ENCODE results near the gene OSM.

The OSM gene

DNA sequence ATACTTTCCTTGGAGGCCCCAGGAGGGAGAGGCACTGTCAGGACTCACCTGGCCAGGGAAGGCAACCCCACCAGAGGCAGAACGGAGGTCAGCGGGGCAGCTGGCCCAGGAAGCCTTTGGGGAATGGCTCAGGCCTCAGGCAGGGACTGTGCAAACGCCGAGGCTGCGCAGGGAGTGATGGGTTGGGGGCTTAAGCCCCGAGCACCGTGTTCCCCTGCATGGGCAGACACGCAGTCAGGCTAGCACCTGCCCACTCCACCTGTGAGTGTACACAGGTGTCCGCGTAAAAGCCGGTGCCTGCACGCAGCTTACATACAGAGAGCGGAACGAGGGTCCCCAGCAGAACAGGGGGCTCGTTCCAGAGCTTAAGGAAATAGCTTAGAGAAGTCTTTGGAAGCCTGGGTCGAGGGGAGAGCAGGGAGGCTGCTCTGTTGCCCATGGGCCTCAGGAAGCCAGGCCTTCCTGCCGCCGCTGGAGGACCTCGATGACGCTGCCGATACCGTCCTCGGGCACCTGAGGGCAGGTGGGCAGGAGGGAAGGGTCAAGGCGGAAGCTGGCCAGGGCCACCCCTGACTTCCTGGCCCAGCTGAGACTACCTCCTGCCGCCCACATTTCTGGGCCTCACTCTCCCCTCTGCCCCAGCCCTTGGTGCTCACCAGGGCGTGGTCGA is 18.7 kb upstream of the OSM start:
- DNase-seq (ENCODE audit: low spot score), result no peak

DNA sequence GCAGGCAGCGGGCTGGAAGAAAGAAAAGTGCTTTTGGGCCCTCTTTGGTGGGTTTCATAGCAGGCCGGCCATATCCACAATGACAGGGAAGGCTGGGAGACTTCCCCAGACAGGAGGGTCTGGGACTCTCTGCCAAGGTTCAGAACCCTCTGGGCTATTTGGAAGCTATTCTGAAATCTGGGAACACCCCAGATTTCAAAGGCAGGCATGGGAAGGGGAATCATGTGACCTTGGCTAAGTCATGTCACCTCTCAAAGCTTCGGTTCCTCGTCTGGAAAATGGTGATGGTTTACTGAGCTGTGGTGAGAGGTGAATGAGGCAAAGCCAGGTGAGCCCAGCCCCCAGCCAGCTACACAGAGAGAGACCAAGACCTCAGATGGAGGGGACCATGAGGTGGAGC is 18.0 kb upstream of the OSM start:
- DNase-seq (ENCODE audit: low spot score), result no peak

DNA sequence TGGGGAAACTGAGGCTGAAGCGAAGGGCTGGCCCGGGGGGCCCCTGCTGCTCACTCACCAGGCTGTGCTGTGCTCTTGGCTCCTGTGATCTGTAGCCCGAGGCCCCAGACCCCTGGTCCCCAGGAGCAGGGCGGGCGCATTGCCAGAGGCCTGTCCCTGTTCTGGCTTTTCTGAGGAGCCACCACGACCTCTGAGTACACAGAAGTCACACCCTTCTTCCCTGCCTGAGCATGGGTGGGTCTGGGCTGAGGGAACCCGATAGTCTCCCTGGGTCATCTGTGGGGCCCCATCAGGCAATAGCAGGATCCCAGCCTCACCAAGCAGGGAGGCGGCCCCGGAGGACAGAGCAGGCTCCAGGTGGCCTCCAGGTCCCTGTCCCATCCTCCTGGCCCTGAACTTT is 17.5 kb upstream of the OSM start:
- DNase-seq (ENCODE audit: low spot score), result no peak

DNA sequence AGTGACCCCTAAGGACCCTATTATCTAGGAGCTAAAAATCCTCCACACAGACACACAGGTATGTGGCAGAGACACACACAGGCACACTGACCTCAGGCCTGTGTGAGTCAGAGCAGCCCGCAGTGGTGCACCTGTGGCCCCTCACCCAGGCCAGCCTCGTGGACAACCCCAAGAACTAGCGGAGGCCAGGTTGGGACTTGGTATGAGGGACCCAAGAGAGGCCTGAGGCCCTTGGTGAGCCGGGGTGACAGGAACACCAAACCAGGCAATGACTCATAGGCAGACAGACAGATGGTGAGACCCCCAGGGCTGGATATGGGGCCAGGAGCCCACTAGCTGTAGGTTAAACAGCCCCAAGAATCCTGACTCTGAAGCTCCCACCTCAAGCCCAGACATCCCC is 16.7 kb upstream of the OSM start:
- no peak for DNase-seq (ENCODE audit: low spot score)

DNA sequence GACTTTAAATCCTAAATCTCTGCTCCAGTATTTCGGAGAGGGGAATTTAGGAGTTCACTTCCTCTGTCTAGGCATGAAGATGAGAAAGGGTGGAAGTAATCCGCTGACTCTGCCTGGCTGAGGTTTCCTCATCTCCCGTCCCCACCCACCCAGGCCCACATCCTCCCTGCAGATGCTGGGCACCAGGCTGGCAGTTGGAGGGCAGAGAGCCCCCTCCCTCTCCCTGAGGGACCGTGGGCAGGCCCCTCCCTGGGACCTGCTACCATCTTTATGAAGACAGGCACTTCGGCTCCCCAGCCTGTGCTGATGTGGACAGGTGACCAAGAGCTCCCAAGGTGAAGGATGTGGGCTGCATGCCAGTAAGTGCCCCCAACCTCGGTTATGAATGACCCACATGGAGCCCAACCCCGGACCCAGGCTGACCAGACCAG is 16.0 kb upstream of the OSM start:
- DNase-seq (ENCODE audit: low spot score), result no peak

DNA sequence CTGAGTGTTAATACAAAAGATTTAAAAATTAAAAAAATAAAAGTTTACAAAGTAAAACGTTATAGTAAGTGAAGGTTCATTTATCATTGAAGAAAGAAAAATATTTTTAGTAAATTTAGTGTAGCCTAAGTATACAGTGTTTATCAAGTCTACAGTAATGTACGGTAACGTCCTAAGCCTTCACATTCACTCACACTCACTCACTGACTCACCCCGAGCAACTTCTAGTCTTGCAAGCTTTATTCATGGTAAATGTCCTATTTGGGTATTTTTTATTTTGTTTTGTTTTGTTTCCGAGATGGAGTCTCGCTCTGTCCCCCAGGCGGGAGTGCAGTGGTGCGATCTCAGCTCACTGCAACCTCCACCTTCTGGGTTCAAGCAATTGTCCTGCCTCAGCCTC is 13.9 kb upstream of the OSM start:
- DNase-seq (ENCODE audit: low spot score), result no peak

DNA sequence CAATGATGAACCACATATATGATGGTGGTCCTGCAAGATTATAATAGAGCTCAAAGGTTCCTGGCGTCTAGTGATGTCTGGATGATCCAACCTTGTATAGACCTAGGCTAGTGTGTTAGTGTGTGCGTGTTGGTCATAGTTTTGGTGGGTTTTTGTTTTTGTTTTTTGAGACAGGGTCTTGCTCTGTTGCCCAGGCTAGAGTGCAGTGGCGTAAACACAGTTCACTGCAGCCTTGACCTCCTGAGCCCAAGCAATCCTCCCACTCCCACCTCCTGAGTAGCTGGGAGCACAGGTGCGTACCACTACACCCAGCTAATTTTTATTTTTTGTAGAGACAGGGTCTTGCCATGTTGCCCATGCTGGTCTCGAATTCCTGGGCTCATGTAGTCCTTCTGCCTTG is 13.3 kb upstream of the OSM start:
- DNase-seq (ENCODE audit: low spot score), result no peak

DNA sequence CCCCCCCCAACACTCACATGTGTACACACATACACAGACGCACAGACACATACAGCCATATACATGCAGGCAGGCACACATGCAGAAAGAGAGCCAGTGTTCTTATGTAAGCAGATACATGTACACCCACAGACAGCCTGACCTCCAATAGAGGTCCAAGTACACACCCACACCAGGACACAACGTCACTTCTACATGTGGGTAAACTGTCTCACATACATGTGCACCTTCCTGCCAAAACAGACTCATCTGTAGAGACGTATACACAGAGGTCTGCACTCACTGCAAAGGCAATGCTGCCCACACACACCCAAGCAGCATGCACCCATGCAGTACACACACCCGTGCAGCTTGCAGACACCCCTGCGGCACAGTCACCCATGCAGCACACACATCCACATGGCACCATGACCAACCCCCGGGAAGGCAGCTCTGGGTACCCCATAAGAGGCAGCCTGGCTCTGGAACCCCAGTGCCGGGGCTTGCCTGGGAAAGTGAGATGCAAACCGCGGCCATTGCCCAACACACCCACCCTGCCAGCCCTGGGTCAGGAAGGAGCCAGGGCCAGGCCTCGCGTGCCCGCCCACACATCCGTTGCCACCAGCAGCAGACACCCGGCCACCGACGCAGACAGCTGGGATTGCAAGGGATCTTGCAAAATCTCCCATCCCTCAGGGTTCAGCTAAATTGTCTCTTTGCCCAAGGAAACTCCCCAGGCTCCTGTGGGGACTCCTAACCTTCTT is 12.6 kb upstream of the OSM start:
- DNase-seq (ENCODE audit: low spot score), result peak; percentile 71

DNA sequence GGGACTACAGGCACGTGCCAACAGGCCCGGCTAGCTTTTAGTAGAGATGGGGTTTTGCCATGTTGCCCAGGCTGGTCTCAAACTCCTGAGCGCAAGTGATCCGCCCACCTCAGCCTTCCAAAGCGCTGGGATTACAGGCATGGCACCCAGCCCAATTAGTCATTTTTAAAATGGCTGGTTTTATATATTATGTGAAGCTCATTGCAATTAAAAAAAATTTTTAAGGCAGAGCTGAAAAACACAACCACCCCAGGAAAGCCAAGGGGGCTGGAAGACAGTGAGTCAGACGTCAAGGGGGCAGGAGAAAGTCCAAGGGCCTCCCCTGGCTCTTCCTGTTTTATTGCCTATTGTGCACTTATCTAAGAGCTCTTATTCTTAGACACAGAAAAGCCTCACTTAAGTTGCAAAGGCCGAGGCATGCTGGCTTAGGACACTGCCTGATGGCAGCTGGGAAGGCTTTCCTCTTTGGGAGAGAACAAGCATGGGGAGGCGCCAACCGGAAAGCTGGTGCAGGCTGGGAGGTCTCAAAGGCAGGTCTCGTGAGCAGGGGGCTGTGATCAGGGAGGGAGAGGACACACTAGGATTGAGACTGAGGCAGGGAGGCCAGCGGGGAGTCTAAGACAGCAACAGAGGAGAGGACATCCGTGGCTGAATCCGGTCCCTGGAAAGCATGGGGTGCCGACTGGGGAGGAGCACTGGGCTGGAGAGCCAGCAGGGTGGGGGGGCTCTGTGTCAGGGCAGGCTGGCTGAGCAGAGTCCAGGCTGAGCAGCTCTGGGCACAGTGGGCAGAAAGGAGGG is 11.1 kb upstream of the OSM start:
- peak; percentile 62 for DNase-seq (ENCODE audit: low spot score)

DNA sequence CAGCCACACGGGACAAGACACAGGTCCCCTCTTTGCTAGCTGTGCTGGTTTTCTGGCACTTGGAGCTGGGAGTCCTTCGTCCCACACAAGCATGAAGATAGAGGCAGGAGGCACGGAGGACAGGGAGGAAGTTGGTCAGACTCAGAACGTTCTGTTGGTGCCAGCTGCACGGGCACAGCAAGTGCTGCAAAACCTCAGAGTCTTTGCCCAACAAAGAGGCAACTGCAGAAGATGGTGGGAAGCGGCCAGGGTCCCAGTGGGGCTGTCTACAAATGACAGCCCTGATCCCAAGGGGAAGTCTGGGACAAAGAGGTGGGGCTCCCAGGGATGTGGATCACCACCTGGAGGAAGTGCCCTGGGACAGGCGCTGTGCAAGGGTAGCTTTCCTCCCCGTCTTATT is 9.4 kb upstream of the OSM start:
- no peak for DNase-seq (ENCODE audit: low spot score)

DNA sequence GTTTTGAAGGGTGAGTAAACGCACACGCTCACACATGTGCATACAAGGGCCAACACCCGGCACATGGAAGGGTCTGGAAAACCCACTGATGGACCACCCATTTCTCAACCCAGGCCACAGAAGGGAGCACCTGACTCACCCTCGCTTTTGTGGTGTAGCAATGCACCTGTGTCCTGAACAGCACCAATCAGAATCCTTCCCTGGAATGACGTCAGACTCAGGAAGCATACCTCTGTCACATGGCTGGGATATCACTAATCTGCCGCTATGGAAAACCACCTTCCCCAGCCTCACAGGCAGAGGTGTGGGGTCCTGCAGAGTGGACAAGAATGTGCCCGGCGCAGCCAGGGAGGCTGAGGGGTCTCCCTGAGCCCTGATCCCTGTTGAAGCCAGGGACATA is 9.0 kb upstream of the OSM start:
- DNase-seq (ENCODE audit: low spot score), result no peak

DNA sequence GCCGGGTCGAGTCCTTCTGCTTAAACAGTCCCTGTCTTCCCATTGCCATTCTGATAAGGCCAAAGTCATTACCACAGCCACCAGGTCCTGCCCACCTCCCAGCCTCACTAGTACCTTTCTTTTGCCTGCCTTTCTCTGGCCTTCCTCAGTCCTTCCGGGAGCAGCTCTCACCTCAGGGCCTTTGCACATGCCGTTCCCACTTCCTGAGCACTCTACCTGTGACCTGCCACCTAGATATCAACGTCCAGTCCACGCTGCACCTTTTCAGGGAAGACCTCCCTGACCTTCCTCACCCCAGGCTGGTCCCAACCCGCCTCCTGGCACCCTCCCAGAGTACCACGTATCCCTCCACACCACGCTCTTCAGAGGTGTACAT is 7.8 kb upstream of the OSM start:
- no peak for DNase-seq (ENCODE audit: low spot score)

DNA sequence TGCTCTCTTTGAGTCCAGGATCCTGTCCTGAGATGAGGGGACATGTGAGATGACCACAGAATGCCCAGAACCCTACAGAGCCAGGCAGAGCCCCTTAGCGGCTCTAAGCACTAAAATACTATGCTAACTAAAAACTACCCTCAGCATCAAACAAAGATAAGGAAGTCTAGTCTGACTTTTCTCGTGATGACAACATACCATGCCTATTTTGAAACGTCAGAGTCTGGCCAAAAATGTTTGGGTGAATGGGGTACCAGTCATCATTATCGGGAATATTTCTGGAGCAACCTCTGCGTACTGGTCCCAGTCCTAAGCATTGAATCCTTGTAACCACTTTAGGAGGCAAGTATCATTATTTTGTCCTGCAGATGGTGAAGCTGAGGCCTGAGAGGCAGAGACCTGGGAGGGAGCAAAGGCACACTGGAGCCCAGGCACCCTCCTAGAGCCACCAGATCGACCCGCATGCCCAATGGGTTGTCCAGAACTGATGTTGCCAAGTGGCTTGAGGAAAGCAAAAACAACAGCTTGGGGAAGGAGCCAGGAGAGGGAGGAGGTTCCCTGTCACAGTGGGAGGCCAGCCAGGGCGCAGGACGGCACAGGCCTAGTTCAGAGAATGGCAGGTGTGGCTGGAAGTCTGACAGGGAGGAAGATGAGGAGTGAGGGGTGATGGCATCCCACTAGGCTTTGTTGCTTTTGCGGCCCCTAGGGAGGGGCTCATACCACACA is 7.2 kb upstream of the OSM start:
- no peak for DNase-seq (ENCODE audit: low spot score)

DNA sequence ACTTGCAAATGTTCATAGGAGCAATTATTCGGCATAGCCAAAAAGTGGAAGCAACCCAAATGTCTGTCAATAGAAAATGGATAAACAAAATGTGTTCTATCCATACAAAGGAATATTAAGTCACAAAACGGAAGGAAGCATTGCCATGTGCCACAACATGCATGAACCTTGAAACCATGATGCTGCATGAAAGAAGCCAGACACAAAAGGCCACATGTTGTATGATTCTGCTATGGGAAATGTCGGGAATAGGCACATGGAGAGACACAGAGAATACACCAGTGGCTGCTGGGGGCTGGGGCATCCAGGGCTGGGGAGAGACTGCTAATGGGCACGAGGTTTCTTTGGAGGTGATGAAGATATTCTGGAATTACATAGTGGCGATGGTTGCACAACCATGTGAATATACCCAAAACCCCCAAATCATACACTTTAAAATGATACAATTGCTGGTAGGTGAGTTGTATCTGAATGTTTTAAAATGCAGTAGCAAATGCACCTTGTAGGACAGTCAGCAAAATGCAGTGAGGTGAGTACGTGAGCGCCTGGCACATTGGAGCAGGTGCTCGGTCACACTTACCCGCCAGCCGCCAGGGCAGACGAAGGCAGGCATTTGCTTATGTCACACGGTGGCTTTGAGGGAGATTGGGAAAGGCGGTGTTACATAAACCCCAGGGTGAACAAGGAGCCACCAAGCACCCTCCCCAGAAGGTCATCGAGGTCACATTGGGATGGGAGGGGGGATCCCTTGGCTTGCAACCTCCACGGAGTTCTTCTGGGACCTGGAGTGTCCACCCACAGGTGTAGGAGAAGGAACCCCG is 6.3 kb upstream of the OSM start:
- DNase-seq (ENCODE audit: low spot score), result no peak

DNA sequence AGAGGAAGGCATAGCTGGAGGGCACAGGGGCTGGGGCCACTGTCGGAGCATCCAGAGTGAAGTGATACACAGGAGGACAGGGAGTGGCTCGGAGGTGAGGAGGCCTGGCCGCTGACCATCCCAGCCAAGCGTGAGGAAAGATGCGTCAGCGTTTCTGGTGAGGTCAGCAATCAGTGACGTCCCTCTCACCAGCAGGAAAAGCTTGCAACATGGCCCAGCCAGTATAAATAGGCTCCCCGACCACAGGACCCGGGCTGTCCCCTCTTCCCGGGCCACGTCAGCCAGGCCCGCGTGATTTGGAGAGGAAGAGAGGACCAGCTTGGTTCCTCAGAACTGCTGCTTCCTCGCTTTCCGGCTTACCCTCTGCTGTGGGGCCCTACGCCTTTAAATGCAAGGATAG is 4.2 kb upstream of the OSM start:
- no peak for DNase-seq (ENCODE audit: low spot score)

DNA sequence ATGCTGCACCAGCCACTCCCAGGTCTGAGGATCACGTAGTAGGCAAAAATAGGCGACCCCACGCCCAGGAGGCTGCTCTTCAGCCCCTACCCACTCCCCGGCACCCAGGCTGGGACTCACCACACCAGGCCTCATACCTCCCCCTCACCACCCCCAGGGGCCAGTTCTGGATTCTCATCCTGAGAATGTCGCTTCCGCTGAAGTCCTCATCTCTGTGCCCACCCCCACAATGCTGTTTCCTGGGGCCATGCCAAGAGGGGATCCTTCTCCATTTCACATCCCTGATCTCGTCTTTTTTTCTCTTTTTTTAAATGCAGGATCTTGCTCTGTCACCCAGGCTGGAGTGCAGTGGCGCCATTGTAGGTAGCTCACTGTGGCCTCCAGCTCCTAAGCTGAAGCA is 1.7 kb upstream of the OSM start:
- no peak for DNase-seq (ENCODE audit: low spot score)

DNA sequence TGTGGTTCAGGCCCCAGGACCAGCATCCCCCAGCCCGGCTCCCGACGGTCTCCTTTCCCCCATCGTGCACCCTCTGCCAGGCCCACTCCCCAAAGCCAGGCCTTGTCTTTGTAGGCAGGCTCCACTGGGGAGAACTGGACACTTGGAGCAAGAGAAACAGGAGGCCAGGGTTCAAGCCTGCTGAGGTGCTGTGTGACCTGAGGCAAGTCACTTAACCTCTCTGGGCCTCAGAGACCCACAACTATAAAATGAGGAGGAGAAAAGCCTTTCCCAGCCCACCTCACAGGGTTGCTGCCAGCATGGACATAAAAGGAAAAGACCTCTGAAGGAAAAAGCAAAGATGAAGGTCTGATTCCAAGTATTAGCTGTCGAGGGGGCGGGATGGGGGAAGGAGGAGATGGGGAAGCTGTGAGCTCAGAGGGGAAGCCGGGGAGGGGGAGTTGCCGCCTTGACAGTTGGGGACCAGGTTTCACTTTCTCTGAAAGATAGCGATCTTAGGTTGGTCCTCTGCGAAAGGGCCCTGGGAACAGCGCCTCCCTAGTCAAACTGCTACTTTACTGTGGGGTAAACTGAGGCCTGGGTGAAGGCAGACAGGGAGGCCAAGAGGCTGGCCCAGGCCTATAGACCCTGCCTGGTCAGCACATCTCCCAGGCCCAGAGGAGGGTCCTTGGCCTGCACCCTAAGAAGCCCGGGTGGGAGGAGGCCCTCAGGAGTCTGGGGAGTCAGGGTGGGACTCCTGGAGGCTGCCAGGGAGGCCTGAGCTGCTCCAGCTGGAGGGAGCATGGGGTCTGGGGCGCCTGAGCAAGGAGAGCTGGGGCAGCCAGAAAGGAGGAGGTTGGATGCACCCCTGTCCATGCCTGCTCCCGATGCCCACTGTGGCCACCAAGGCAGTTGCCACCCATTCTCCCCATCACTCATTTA is 991 bp upstream of the OSM start:
- DNase-seq (ENCODE audit: low spot score), result no peak

DNA sequence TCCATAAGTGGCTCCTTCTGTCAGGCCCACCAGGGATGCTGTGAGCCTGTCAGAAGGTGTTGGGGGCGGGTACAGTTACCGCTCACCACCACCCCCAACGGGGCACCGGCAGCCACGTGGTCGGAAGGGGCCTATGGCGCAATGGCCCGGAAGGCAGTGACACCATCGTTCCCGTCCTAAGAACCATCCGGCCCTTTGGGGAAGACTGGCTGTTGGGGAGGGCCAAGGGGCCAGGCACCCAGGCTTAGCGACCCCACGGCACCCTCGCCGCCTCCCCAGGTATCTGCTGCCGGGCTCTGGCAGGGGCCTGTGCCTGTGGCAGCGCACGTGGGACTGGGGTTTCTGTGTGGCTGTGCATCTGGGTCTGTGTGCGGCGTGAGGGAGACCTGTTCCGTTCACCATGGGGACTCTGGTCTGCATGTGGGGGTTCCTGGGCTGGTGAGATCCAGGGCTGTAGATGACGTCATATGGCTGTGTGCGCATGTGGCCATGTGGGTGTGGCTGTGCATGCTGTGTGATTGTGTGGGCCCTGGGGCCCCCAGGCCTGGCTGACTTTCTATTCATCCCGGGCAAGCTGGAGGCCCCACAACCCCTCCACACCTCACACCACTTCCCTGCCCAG is 717 bp downstream of the OSM start:
- DNase-seq (ENCODE audit: low spot score), result no peak

DNA sequence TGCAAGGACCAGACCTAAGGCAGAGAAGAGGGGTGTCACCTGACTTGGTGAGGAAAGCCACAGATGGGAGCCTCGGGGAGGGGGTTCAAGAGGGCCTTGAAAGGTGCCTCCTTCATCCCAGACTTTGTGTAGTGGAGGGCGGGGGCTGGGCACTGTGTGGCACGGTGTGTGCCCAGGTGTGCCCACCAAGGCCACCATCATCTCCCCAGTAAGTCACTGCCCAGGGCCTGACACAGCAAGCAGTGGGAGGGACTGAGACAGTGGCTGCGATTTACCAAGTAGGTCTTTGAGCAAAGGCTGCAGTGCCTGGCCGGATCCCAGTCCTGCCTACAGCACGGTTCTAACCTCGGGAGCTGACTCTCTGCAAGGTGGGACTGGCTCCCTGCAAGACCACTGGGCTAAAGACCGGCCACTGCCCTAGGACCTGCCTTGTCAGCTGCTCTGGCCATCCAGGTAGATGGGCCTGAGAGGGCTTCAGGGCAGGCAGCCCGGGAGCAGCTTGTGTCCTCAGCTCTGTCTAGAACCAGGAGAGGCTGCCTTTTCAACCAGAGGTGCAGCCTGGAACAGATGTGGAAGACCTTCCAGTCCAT is 1.4 kb downstream of the OSM start:
- no peak for DNase-seq (ENCODE audit: low spot score)

DNA sequence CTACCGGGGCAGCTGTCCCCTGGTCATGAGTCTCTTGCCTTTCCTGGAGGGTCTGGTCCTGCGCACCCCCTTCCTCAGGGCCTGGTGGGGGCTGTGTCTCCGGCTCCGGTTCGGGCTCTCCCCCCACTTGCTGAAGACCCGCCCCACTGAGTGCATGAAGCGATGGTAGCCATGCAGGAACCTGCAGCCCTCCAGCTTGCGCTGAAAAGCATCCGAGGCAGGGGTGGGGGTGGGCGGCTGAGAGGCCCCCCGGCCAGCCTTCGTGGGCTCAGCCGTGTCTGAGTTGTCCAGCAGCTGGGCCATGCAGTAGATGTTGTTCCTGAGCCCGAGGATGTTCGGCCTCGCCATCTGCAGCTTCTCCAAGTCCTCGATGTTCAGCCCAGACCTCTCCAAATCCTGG is 2.8 kb downstream of the OSM start:
- DNase-seq (ENCODE audit: low spot score), result no peak
